ENCODE measurements around the gene SCYGR1.

- TF ChIP-seq POLR2A (IDR thresholded peaks at IDR 0.05; ENCODE audit: low read length) (no peak), GATA1 (IDR thresholded peaks at IDR 0.05; ENCODE audit: low read depth, low read length) (no peak)
Observed at GRCh38 chr2:227376656-227377396, 10.9 kb downstream of the SCYGR1 start.

Data from erythroblast (primary cell).